Keratinocyte (primary cell): ENCODE data around the gene HSD11B2. TPM values are rescaled to one million over a fixed set of nuclear protein-coding genes. Genes with fewer than 3 reads are reported as not detected.

ENCODE experiments used
- DNase-seq: peaks from one replicate; pipeline ENCODE4 v3.0.0-alpha.2; 2011; ENCODE audit warnings: low read depth, missing footprints, low spot score
- FAIRE-seq: peaks from 2 replicates; lab custom pipeline; 2011; peaks lifted over from hg19 to GRCh38; lab: Jason Lieb, UNC
- H2AFZ ChIP-seq: 2 replicates; pipeline ENCODE4 v1.6.0; 2012; ENCODE audit warnings: low read length, control low read depth, inconsistent platforms; ENCODE audit not compliant: control insufficient read depth
- H3K27ac ChIP-seq: 2 replicates; pipeline ENCODE4 v1.5.1; 2011; ENCODE audit warnings: low read length; ENCODE audit not compliant: control insufficient read depth, insufficient read depth
- H3K27me3 ChIP-seq: 3 replicates; pipeline ENCODE4 v1.6.0; 2011; ENCODE audit warnings: low read length; ENCODE audit not compliant: control insufficient read depth, insufficient read depth; ENCODE audit errors: extremely low read depth
- H3K36me3 ChIP-seq, 2 experiments: 2 replicates in 1 of 2; 3 replicates in 1 of 2; pipeline ENCODE4 v1.5.1; 2011; ENCODE audit warnings: low read length in 2 of 2, mild to moderate bottlenecking in 1 of 2; ENCODE audit not compliant: control insufficient read depth in 2 of 2, insufficient read depth in 2 of 2; ENCODE audit errors: extremely low read depth in 1 of 2
- H3K4me1 ChIP-seq: 3 replicates; pipeline ENCODE4 v1.5.1; 2011; ENCODE audit warnings: low read length; ENCODE audit not compliant: control insufficient read depth, insufficient read depth; ENCODE audit errors: extremely low read depth
- H3K4me2 ChIP-seq: 3 replicates; pipeline ENCODE4 v1.6.0; 2011; ENCODE audit warnings: low read depth, low read length; ENCODE audit not compliant: control insufficient read depth, insufficient read depth; ENCODE audit errors: extremely low read depth
- H3K4me3 ChIP-seq, 3 experiments: fragments of 200-600 bp in 1 of 3; sonication (generic) in 1 of 3; 2 replicates in 2 of 3; 3 replicates in 1 of 3; pipeline ENCODE4 v1.5.1; 2011 to 2016; ENCODE audit warnings: low read length in 3 of 3, mild to moderate bottlenecking in 3 of 3, control low read depth in 2 of 3, inconsistent platforms in 1 of 3, low read depth in 1 of 3, mixed read lengths in 1 of 3, mixed run types in 1 of 3, moderate library complexity in 1 of 3; ENCODE audit not compliant: control insufficient read depth in 2 of 3, insufficient read depth in 2 of 3; ENCODE audit errors: extremely low read depth in 1 of 3
- H3K79me2 ChIP-seq: 2 replicates; pipeline ENCODE4 v1.6.0; 2012; ENCODE audit warnings: low read length; ENCODE audit not compliant: control insufficient read depth, insufficient read depth
- H3K9ac ChIP-seq: 3 replicates; pipeline ENCODE4 v1.6.0; 2011; ENCODE audit warnings: low read length; ENCODE audit not compliant: control insufficient read depth, insufficient read depth; ENCODE audit errors: extremely low read depth
- H3K9me1 ChIP-seq: 3 replicates; pipeline ENCODE4 v1.6.0; 2011; ENCODE audit warnings: low read length; ENCODE audit not compliant: control insufficient read depth, insufficient read depth; ENCODE audit errors: extremely low read depth
- H3K9me3 ChIP-seq: 2 replicates; pipeline ENCODE4 v1.5.1; 2012; ENCODE audit warnings: low read depth, low read length; ENCODE audit not compliant: control insufficient read depth
- H4K20me1 ChIP-seq: 3 replicates; pipeline ENCODE4 v1.6.0; 2011; ENCODE audit warnings: low read length; ENCODE audit not compliant: control insufficient read depth, insufficient read depth; ENCODE audit errors: extremely low read depth
- EZH2 ChIP-seq: IDR thresholded peaks from one replicate; pipeline ENCODE4 v1.6.1; 2012; ENCODE audit warnings: inconsistent platforms, mild to moderate bottlenecking, low read length, moderate library complexity
- dilution Hi-C: fragments of 300-500 bp; cut with MboI; formaldehyde crosslinking; loops from one replicate; pipeline ENCODE4 v1.7.0; 2020; ENCODE audit warnings: low sequenced_read_pairs; ENCODE audit not compliant: extremely low pct_ligation_motif_present
- polyA plus RNA-seq, 5 experiments: library from polyadenylated mRNA; depleted of rRNA in 3 of 5; stranded (reverse) in 3 of 5; stranded (forward) in 1 of 5; unstranded in 1 of 5; fragments of >200 nt; gene quantifications; 1 replicate in 1 of 5; 2 replicates in 3 of 5; 3 replicates in 1 of 5; pipeline versions ENCODE4 v1.2.1 to v1.2.3, GENCODE V29; 2011 to 2012; ENCODE audit warnings: missing spikeins in 2 of 5, low read depth in 1 of 5, low replicate concordance in 1 of 5
- TF ChIP-seq, protein P1 (sequence below), 3 experiments: IDR thresholded peaks in 1 of 3; conservative IDR thresholded peaks in 1 of 3; optimal IDR thresholded peaks in 1 of 3; 2 replicates in 2 of 3; 3 replicates in 1 of 3; pipeline versions ENCODE3 to v1.5.1; 2011; ENCODE audit warnings: low read length in 3 of 3, mild to moderate bottlenecking in 3 of 3, moderate library complexity in 2 of 3, control low read depth in 1 of 3, inconsistent platforms in 1 of 3; ENCODE audit not compliant: insufficient read depth in 2 of 3; ENCODE audit errors: extremely low read depth in 1 of 3

HSD11B2 gene
- polyA plus RNA-seq, 1 donor (not counting 4 experiments of a cell fraction or from before 2014, with no cell fraction given): 0.93 TPM

DNA sequence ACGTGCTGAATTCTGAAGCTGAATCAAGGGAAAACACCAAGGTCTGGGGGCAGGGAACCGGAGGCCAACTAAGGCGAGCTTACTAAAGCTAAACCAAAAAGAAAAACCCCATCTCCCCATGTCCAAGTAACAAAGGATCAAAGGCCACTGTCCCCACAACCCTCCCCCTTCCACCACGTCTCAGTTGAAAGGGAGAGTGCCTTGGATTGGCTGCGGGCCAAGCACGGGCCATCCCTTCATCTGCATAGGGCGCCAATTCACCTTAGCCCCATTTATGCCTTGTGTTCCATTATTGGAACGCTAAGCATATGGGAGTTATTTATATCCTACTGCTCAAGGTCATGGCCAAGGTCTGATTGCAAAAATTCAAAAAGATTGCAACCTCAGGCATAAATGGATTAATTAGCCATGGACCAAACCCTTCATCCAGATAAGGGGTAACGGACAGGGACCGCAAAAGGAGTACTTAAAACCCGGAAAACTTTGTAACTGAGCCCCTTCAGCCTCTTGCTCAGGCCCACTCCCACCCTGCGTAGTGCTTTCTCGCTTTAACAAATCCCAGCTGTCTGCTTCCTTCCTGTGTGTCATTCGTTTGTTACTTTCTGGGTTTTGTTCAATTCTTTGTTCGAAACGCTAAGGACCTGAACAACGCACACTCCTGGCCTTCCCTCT is 50.8 kb downstream of the HSD11B2 start:
- peak overlapping the region; percentile 59 for H3K27ac ChIP-seq

DNA sequence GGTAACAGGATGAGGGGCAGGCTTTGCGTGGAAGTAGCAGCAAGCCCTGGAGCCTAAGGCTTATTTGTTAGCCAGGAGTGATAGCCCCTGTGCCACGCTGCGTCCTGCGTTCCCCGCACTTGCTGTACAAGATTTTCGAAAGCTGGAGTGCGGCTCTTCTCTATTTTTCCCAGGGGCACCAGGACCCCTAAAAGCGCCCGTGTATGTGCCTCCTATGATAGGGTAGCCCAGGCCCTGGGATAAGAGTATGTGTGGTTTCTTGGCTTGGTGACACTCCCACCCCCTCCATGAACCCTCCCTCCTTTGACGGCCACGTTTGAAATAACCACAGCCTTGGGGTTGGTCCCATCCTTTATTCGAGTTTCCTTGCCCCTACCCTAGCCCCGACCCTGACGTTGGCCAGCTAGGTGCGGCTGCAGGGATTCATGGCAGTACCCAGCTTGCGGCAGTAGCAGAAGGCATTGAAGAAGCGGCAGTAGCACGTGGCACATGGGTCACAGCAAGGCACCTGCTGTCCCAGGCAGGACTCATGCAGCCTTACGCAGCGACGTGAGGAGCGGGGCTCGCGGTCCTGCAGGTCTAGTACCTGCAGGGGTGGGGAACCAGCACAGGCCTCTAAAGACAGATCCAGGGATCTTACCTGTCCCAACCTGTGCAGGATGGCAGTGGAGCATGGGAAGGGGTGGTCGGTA is 51.5 kb downstream of the HSD11B2 start:
- Histone ChIP-seq H3K79me2 (peaks cover 34% of the 10 kb centered on the region), H2AFZ (peak overlapping the region; percentile 65), H3K27me3 (no peaks in the 10 kb centered on the region), H3K27ac (peak overlapping the region; percentile 59), H4K20me1 (no peaks in the 10 kb centered on the region), H3K9ac (peak overlapping the region; percentile 79), H3K36me3 (no peaks in the 10 kb centered on the region), H3K4me1 (peaks cover 17% of the 10 kb centered on the region), H3K9me3 (no peaks in the 10 kb centered on the region), H3K4me3 (peak overlapping the region in 2 of 3 experiments; percentile 83 to 84), H3K9me1 (no peaks in the 10 kb centered on the region), H3K4me2 (peak overlapping the region; percentile 94)
- TF ChIP-seq, protein P1, sequence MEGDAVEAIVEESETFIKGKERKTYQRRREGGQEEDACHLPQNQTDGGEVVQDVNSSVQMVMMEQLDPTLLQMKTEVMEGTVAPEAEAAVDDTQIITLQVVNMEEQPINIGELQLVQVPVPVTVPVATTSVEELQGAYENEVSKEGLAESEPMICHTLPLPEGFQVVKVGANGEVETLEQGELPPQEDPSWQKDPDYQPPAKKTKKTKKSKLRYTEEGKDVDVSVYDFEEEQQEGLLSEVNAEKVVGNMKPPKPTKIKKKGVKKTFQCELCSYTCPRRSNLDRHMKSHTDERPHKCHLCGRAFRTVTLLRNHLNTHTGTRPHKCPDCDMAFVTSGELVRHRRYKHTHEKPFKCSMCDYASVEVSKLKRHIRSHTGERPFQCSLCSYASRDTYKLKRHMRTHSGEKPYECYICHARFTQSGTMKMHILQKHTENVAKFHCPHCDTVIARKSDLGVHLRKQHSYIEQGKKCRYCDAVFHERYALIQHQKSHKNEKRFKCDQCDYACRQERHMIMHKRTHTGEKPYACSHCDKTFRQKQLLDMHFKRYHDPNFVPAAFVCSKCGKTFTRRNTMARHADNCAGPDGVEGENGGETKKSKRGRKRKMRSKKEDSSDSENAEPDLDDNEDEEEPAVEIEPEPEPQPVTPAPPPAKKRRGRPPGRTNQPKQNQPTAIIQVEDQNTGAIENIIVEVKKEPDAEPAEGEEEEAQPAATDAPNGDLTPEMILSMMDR (optimal IDR thresholded peaks at IDR 0.05 in 1 of 3, IDR thresholded peaks at IDR 0.05 in 1 of 3, conservative IDR thresholded peaks at IDR 0.05 in 1 of 3; ENCODE audit: extremely low read depth in 1 of 3, insufficient read depth in 2 of 3, low read length in 3 of 3): no peak
- dilution Hi-C loops: no loop called here
- FAIRE-seq (no peak), DNase-seq (no peak)

More for the DNA sequence above, 50.8 kb downstream of the HSD11B2 start:
- no peaks in the 10 kb centered on the region for H3K27me3 ChIP-seq
- peak overlapping the region; percentile 94 for H3K4me2 ChIP-seq
- no peaks in the 10 kb centered on the region for H3K36me3 ChIP-seq
- peaks cover 17% of the 10 kb centered on the region for H3K4me1 ChIP-seq
- dilution Hi-C loops: no loop called here
- DNase-seq: no peak
- no peak for FAIRE-seq
- H3K79me2 ChIP-seq: peaks cover 39% of the 10 kb centered on the region
- peak overlapping the region; percentile 94 for H2AFZ ChIP-seq
- H4K20me1 ChIP-seq: no peaks in the 10 kb centered on the region
- H3K9me1 ChIP-seq: no peaks in the 10 kb centered on the region
- H3K9ac ChIP-seq: peak overlapping the region; percentile 79
- H3K9me3 ChIP-seq: no peaks in the 10 kb centered on the region
- peak overlapping the region; percentile 83 to 89 (median 84) for H3K4me3 ChIP-seq
- no peak for TF ChIP-seq EZH2
- TF ChIP-seq, protein P1 (optimal IDR thresholded peaks at IDR 0.05 in 1 of 3, IDR thresholded peaks at IDR 0.05 in 1 of 3, conservative IDR thresholded peaks at IDR 0.05 in 1 of 3; ENCODE audit: extremely low read depth in 1 of 3, insufficient read depth in 2 of 3, low read length in 3 of 3): no peak
